ENCODE results near the gene SLC37A1.

GRCh38 chr21:42481169-42481568 is 32.5 kb upstream of the SLC37A1 start:
- TF ChIP-seq, protein P1, sequence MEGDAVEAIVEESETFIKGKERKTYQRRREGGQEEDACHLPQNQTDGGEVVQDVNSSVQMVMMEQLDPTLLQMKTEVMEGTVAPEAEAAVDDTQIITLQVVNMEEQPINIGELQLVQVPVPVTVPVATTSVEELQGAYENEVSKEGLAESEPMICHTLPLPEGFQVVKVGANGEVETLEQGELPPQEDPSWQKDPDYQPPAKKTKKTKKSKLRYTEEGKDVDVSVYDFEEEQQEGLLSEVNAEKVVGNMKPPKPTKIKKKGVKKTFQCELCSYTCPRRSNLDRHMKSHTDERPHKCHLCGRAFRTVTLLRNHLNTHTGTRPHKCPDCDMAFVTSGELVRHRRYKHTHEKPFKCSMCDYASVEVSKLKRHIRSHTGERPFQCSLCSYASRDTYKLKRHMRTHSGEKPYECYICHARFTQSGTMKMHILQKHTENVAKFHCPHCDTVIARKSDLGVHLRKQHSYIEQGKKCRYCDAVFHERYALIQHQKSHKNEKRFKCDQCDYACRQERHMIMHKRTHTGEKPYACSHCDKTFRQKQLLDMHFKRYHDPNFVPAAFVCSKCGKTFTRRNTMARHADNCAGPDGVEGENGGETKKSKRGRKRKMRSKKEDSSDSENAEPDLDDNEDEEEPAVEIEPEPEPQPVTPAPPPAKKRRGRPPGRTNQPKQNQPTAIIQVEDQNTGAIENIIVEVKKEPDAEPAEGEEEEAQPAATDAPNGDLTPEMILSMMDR (IDR thresholded peaks at IDR 0.05; ENCODE audit: insufficient read depth, low read length, poor library complexity, severe bottlenecking), result no peak
- TF ChIP-seq EZH2phosphoT487 (conservative IDR thresholded peaks at IDR 0.05; ENCODE audit: low read length), result no peak
